Suprapubic skin (tissue), 4 donors: ENCODE data around the gene PRDM7. TPM values are rescaled to one million over a fixed set of nuclear protein-coding genes. Genes with fewer than 3 reads are reported as not detected.
"Not testable (repeated sequence)": the region's sequence is repeated elsewhere in the genome, so short reads cannot be mapped to it uniquely, and the experiment has no call there.

Experiments
- DNase-seq, 2 donors: peaks; one replicate each; pipeline ENCODE4 v3.0.0-alpha.2; 2019; ENCODE audit warnings: low spot score in 2 of 2
- H3K27ac ChIP-seq: fragments of 200-600 bp; sonication (generic); one replicate; pipeline ENCODE4 v1.5.1; 2019
- H3K27me3 ChIP-seq: fragments of 200-600 bp; sonication (generic); one replicate; pipeline ENCODE4 v1.5.1; 2019
- H3K36me3 ChIP-seq: fragments of 200-600 bp; sonication (generic); one replicate; pipeline ENCODE4 v1.5.1; 2019
- H3K4me1 ChIP-seq: fragments of 200-600 bp; sonication (generic); one replicate; pipeline ENCODE4 v1.5.1; 2019
- H3K4me3 ChIP-seq: fragments of 200-600 bp; sonication (generic); one replicate; pipeline ENCODE4 v1.5.1; 2019; ENCODE audit warnings: mild to moderate bottlenecking
- H3K9me3 ChIP-seq: fragments of 200-600 bp; sonication (generic); one replicate; pipeline ENCODE4 v1.5.1; 2019
- CTCF ChIP-seq, 2 donors: fragments of 200-600 bp in 1 of 2; fragments of 450-650 bp in 1 of 2; sonication (generic) in 1 of 2; IDR thresholded peaks; one replicate each; pipeline ENCODE4 v1.5.1; 2016 to 2019; ENCODE audit warnings: antibody characterized with exemption in 2 of 2, mild to moderate bottlenecking in 1 of 2, moderate library complexity in 1 of 2
- EP300 ChIP-seq: sonication (generic); formaldehyde crosslinking; IDR thresholded peaks from one replicate; pipeline ENCODE4 v1.6.1; 2017; ENCODE audit warnings: antibody characterized with exemption
- POLR2A ChIP-seq, 2 donors: fragments of 450-650 bp; IDR thresholded peaks; one replicate each; pipeline ENCODE4 v1.6.1; 2017; ENCODE audit warnings: antibody characterized with exemption in 2 of 2, mild to moderate bottlenecking in 2 of 2, moderate library complexity in 2 of 2
- POLR2AphosphoS5 ChIP-seq, 3 donors: sonication (generic); formaldehyde crosslinking; IDR thresholded peaks; one replicate each; pipeline ENCODE4 v1.6.1; 2017; ENCODE audit warnings: antibody characterized with exemption in 3 of 3
- WGBS: methylation state at CpG from one replicate; pipeline ENCODE4 v1.1.5; 2018; 5-methylcytosine and 5-hydroxymethylcytosine counted together
- total RNA-seq, 4 donors: library from RNA; depleted of rRNA; stranded (reverse); fragments of >200 nt; gene quantifications; one replicate each; pipeline ENCODE4 v1.1.0, GENCODE V29; 2016

Gene PRDM7
- total RNA-seq, 4 donors from 2014 or later, result not detected

- DNase-seq, result peak in 1 of 2 donors; percentile 32
- H3K4me1 ChIP-seq, result no peaks in the 10 kb centered on the region
- H3K4me3 ChIP-seq, result no peak overlapping the region
- H3K27me3 ChIP-seq, result no peaks in the 10 kb centered on the region
- peaks cover 10% of the 10 kb centered on the region for H3K9me3 ChIP-seq
- 66% methylated on average over 7 of the region's 8 CpGs for WGBS
- TF ChIP-seq POLR2AphosphoS5 (IDR thresholded peaks at IDR 0.05) (no peak), POLR2A (IDR thresholded peaks at IDR 0.05) (no peak), CTCF (IDR thresholded peaks at IDR 0.05) (no peak), EP300 (no peak)
- no peak overlapping the region for H3K27ac ChIP-seq
- no peaks in the 10 kb centered on the region for H3K36me3 ChIP-seq
Measured at GRCh38 chr16:90057738-90058173, 19.4 kb downstream of the PRDM7 start.

- H3K27ac ChIP-seq, H3K9me3 ChIP-seq, H3K4me1 ChIP-seq, H3K4me3 ChIP-seq, H3K36me3 ChIP-seq, H3K27me3 ChIP-seq: not testable (repeated sequence)
- peak in 1 of 2 donors; percentile 37 for DNase-seq
- WGBS, result 87% methylated on average over 15 of the region's 15 CpGs
Measured at GRCh38 chr16:90056521-90056920, 20.6 kb downstream of the PRDM7 start.

GRCh38 chr16:90055371-90055770, 21.8 kb downstream of the PRDM7 start:
- 82% methylated on average over 4 of the region's 4 CpGs for WGBS
- Histone ChIP-seq H3K27ac (no peak overlapping the region), H3K36me3 (no peaks in the 10 kb centered on the region), H3K9me3 (peaks cover 10% of the 10 kb centered on the region), H3K27me3 (no peaks in the 10 kb centered on the region), H3K4me1 (no peaks in the 10 kb centered on the region), H3K4me3 (no peak overlapping the region)
- TF ChIP-seq EP300 (no peak), POLR2A (IDR thresholded peaks at IDR 0.05) (no peak), CTCF (IDR thresholded peaks at IDR 0.05) (no peak), POLR2AphosphoS5 (IDR thresholded peaks at IDR 0.05) (no peak)
- peak in 1 of 2 donors; percentile 7 for DNase-seq

- Histone ChIP-seq H3K27ac (no peak overlapping the region), H3K36me3 (no peaks in the 10 kb centered on the region), H3K4me1 (no peaks in the 10 kb centered on the region), H3K4me3 (no peak overlapping the region), H3K27me3 (no peaks in the 10 kb centered on the region), H3K9me3 (peaks cover 10% of the 10 kb centered on the region)
- TF ChIP-seq CTCF (IDR thresholded peaks at IDR 0.05) (no peak), POLR2A (IDR thresholded peaks at IDR 0.05) (no peak), POLR2AphosphoS5 (IDR thresholded peaks at IDR 0.05) (no peak), EP300 (no peak)
- DNase-seq, result peak in 1 of 2 donors; percentile 15
- WGBS, result 63% methylated on average over 4 of the region's 4 CpGs
Measured at GRCh38 chr16:90054554-90054953, 22.6 kb downstream of the PRDM7 start.

- no peak overlapping the region for H3K4me3 ChIP-seq
- H3K36me3 ChIP-seq, result no peaks in the 10 kb centered on the region
- no peak overlapping the region for H3K27ac ChIP-seq
- no peaks in the 10 kb centered on the region for H3K4me1 ChIP-seq
- no peaks in the 10 kb centered on the region for H3K27me3 ChIP-seq
- H3K9me3 ChIP-seq, result peaks cover 10% of the 10 kb centered on the region
- no peak for DNase-seq
- 69% methylated on average over 1 of the region's 1 CpG for WGBS
- no peak for TF ChIP-seq CTCF (IDR thresholded peaks at IDR 0.05)
- no peak for TF ChIP-seq POLR2AphosphoS5 (IDR thresholded peaks at IDR 0.05)
- no peak for TF ChIP-seq POLR2A (IDR thresholded peaks at IDR 0.05)
- TF ChIP-seq EP300, result no peak
Measured at GRCh38 chr16:90053902-90054500, 23.1 kb downstream of the PRDM7 start.

GRCh38 chr16:90050969-90051368, 26.2 kb downstream of the PRDM7 start:
- TF ChIP-seq CTCF (IDR thresholded peaks at IDR 0.05), result no peak
- TF ChIP-seq EP300, result no peak
- no peak for TF ChIP-seq POLR2AphosphoS5 (IDR thresholded peaks at IDR 0.05)
- Histone ChIP-seq H3K4me1 (peaks cover 20% of the 10 kb centered on the region), H3K27me3 (peaks cover 7% of the 10 kb centered on the region), H3K36me3 (no peaks in the 10 kb centered on the region), H3K4me3 (no peak overlapping the region), H3K27ac (no peak overlapping the region), H3K9me3 (peaks cover 10% of the 10 kb centered on the region)
- 90% methylated on average over 7 of the region's 10 CpGs for WGBS
- DNase-seq, result no peak
